GM21515 (cell line): ENCODE measurements around the gene ATP8A1.

Source experiments
- ATAC-seq: cut with Tn5 transposase; IDR thresholded peaks from one replicate; pipeline ENCODE4 v1.9.1; 2021; ENCODE audit not compliant: unreplicated experiment

The ATP8A1 gene

DNA sequence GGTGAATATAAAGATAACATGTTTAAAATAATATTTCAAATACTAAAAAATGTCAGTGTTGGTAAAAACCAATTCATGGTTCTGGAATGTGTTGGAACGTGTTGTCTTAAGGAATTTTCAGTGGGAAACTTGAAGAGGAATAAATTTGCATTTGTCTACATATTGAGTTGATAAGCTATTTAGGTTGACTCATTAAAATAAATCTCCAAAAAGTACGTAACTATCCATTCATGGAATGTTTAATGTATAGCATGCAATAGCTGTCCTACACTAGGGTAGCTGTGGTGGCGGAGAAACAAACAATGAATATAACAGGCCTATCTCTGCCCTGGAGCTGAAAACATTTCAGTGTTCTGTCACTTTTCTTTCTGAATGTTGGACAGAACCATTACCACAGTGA is 239.4 kb downstream of the ATP8A1 start:
- ATAC-seq: no peak

DNA sequence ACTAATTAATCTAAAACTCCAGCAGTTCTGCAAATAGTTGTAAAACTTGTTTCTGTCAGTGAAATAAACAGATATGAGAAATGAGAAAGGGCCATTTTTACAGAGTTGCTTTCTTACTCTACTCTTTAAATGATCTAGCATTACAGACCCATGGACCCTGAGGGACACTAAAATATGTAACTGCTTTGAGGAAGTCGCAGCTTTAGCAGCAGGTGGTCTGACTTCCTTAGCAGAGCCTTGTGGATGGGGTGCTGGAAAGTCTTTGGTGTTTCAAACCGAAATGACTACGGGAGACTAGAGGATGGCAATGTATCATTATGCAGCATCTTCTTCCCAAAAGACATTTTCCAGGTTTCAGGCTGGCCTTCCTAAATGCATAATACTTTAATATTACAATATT is 240.9 kb downstream of the ATP8A1 start:
- no peak for ATAC-seq

- no peak for ATAC-seq
These were observed 241.6 kb downstream of the ATP8A1 start for GRCh38 chr4:42415281-42415680.

- no peak for ATAC-seq
These were observed 244.7 kb downstream of the ATP8A1 start for GRCh38 chr4:42412251-42412650.

DNA sequence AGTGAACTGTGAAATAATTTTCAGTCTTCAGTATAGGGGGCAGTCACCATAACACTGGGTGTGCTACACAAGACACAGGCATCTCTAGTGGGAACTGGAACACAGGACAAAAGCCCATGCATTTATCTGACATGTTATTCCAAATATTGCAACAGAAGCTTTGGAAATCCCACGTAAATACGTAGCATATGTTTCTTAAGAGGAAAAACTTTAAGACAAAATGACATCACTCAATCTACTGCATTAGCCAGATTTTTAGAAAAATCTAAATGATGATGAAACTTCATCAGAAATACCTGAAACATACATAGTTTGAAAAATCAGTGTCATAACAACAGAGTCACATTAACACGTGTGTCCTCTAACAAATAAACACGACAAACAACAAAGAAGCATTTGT is 245.1 kb downstream of the ATP8A1 start:
- ATAC-seq: no peak

DNA sequence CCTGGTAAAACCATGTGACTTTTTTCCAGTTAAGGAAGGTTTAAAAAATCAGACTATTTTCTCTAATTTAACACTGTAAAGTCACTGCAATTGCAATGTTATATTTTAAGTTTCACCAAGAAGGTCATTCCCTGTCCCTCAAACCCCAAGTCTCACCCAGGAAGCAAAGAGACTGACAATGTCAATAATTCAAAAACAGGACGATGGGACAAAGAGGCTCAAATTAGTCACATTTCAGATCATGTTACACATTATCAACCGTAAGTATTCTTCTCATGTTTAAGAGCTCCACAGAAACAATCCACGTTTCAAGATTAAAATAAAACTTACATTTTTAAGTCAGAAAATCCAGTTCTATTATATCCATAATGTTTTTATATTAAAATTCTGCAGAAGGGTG is 246.5 kb downstream of the ATP8A1 start:
- no peak for ATAC-seq

- ATAC-seq: no peak
These were observed 252.9 kb downstream of the ATP8A1 start for GRCh38 chr4:42404001-42404400.

- no peak for ATAC-seq
These were observed 255.7 kb downstream of the ATP8A1 start for GRCh38 chr4:42401171-42401570.

GRCh38 chr4:42399393-42399792 is 257.5 kb downstream of the ATP8A1 start:
- ATAC-seq: no peak

DNA sequence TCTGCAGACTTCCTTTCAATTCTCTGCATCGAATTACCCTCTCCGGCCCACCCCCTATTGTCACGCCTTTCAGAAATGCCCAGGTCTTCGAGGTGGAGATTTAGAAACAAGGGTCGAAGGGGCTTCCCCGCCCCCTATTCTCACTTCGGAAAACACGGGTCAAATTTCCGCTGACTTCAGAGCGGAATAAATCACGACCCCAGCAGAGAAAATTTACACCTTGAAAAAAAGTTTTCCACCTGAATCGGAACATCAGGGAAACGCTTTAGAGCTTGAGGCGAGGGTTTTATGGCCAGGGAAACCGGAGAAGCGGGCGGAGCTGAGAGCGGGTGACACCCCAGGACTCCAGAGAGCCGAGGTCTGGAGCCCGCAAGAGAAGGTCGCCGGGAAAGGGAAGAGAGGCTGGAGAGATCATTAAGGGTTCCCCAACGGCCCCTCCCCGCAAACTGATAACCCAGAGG is 258.0 kb downstream of the ATP8A1 start:
- ATAC-seq: no peak

- ATAC-seq: peak; percentile 25
These were observed 258.6 kb downstream of the ATP8A1 start for GRCh38 chr4:42398171-42398870.

- peak; percentile 39 for ATAC-seq
These were observed 259.2 kb downstream of the ATP8A1 start for GRCh38 chr4:42397635-42398170.

DNA sequence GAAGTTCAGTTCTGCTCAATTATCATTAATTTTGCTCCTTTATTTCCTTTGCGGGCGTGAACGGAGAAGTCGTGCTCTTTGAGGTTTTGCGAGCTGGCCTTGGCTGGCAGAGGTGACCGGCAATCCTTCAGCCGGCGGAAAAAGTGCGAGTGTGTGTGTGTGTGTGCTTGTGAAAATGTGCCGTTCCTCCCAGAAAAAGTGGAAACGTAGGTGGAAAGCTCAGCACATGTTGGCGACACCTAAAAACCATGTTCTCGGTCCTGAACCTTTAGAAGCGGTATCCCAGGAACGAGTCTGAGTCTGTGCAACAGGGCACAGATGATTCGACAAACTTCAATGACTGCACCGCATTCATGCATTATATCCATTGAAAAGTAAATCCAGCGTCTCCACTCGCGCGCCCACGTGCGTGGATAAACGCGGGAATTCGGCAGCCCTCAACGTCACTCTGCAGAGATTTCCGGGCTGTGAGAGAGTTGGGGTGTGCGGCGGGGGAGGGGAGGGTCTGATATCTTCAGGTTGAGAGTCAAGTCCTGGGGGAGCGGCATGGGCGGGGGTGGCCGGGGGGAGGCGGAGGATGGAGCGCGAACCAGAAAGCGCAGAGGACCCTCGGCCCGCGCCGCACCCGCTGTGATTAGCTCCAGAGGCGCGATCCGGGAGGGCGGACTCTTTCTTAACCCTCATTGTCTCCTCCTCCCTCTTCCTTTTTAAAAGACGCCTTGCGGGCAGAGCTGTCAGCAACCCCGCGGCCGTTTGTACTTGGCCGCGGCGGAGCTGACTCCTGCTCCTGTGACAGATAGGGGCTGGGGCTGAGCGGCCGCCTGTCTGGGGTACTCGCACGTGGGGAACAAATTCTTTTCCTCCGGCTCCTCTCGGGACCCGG is 259.9 kb downstream of the ATP8A1 start, which contains the start of gene SHISA3:
Gene SHISA3 (plus strand): TSS at position 737 of the 883 bp plus-strand sequence. CDS start 569 bp downstream, outside the sequence.
- ATAC-seq: peak; percentile 44

- ATAC-seq: no peak
These were observed 260.5 kb downstream of the ATP8A1 start for GRCh38 chr4:42396361-42396751.

DNA sequence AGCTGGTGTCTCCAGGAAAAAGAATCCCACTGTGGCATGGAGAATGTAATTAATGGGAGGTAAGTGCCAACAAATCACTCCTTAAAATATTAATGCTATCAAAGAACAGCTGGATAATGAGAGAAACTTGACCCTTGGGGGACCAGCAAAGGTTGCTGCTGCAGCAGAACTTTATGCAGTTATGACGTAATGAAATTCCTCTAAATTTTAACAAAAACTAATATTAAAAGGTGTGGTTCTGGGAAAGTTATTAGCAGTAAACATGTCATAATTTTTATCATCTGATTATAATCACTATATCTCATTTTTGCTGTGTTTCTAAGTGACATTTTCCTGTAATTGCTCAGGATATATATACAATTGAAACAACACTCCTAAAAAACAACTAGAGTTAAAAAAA is 261.3 kb downstream of the ATP8A1 start:
- no peak for ATAC-seq

GRCh38 chr4:42392436-42392835 is 264.5 kb downstream of the ATP8A1 start:
- ATAC-seq: no peak

DNA sequence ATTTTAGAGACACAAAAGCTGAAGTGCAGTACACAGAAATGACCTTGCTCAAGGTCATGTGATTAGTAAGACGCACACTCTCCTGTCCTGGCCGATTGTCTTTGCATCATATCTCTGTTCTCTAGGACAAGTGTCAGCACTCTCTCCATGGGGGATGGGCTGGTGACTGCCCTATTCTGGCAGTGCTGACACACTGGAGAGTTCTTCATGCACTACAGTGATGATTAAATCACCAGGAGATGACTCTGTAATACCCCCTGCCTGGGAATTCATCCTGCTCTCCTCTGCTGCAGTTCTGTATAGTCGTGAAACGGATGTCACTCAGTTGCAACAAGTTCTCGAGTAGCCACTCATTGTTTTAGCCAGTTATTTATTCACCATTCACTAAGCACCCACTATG is 264.9 kb downstream of the ATP8A1 start:
- ATAC-seq: no peak

DNA sequence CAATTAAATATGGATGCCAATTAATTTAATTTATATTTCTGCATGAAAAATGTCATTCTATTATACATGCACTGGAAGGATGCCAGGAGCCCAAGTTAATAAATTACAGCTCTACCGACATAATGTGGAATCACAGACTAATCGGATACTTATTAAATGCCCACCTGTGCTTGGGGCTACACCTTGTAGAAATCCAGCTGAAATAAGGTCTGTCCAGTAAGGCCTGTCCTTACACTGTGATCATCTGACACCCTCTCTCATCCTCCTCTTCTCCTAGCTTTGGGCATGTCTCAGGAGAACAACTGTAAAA is 265.6 kb downstream of the ATP8A1 start:
- no peak for ATAC-seq

DNA sequence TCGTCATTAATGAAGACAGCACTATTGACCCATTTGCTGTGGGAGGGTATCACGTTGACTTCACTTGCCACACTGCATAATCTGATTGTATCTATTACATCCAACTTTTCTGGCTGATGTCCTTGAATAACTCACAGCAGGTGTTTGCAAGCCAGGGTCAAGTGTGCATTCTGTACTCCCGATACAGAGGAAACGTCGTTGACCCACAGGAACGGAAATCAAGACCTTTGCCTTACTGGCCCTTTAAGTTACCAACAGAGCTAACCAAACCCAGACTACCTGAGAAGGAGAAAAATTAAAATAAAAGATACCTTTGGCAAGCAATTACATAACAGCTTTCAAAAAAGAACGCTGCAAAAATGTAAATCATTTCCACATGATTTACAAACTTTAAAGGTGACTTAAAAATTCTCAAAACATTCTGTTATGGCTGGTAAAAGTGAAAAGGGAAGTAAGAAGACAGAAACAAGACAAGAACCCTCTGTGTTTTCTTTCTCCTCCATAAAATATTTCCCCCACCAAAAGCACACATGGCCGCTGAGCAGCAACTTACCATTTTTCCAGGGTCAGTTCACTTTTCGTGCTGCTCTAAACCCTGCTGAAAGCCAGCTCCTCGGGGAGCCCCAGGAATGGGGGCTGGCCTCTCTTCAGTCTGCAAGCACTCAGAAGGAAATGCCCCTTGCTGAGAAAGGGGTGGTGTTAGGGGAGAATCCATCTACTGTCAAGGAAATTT is 266.1 kb downstream of the ATP8A1 start:
- no peak for ATAC-seq

GRCh38 chr4:42385516-42385915 is 271.4 kb downstream of the ATP8A1 start:
- ATAC-seq: no peak

- no peak for ATAC-seq
These were observed 275.2 kb downstream of the ATP8A1 start for GRCh38 chr4:42381666-42382065.
